Suprapubic skin (tissue), 4 donors: ENCODE data around the gene HSPG2. TPM values are rescaled to one million over a fixed set of nuclear protein-coding genes. Genes with fewer than 3 reads are reported as not detected.
A peak's percentile ranks its signal among the peaks of the same experiment; 100 is the strongest.

Experiments
- DNase-seq, 2 donors: peaks; one replicate each; pipeline ENCODE4 v3.0.0-alpha.2; 2019; ENCODE audit warnings: low spot score in 2 of 2
- H3K27ac ChIP-seq: fragments of 200-600 bp; sonication (generic); one replicate; pipeline ENCODE4 v1.5.1; 2019
- H3K27me3 ChIP-seq: fragments of 200-600 bp; sonication (generic); one replicate; pipeline ENCODE4 v1.5.1; 2019
- H3K36me3 ChIP-seq: fragments of 200-600 bp; sonication (generic); one replicate; pipeline ENCODE4 v1.5.1; 2019
- H3K4me1 ChIP-seq: fragments of 200-600 bp; sonication (generic); one replicate; pipeline ENCODE4 v1.5.1; 2019
- H3K4me3 ChIP-seq: fragments of 200-600 bp; sonication (generic); one replicate; pipeline ENCODE4 v1.5.1; 2019; ENCODE audit warnings: mild to moderate bottlenecking
- H3K9me3 ChIP-seq: fragments of 200-600 bp; sonication (generic); one replicate; pipeline ENCODE4 v1.5.1; 2019
- EP300 ChIP-seq: sonication (generic); formaldehyde crosslinking; IDR thresholded peaks from one replicate; pipeline ENCODE4 v1.6.1; 2017; ENCODE audit warnings: antibody characterized with exemption
- POLR2A ChIP-seq, 2 donors: fragments of 450-650 bp; IDR thresholded peaks; one replicate each; pipeline ENCODE4 v1.6.1; 2017; ENCODE audit warnings: antibody characterized with exemption in 2 of 2, mild to moderate bottlenecking in 2 of 2, moderate library complexity in 2 of 2
- POLR2AphosphoS5 ChIP-seq, 3 donors: sonication (generic); formaldehyde crosslinking; IDR thresholded peaks; one replicate each; pipeline ENCODE4 v1.6.1; 2017; ENCODE audit warnings: antibody characterized with exemption in 3 of 3
- WGBS: methylation state at CpG from one replicate; pipeline ENCODE4 v1.1.5; 2018; 5-methylcytosine and 5-hydroxymethylcytosine counted together
- total RNA-seq, 4 donors: library from RNA; depleted of rRNA; stranded (reverse); fragments of >200 nt; gene quantifications; one replicate each; pipeline ENCODE4 v1.1.0, GENCODE V29; 2016
- TF ChIP-seq, protein P1 (sequence below), 2 donors: fragments of 200-600 bp in 1 of 2; fragments of 450-650 bp in 1 of 2; sonication (generic) in 1 of 2; IDR thresholded peaks; one replicate each; pipeline ENCODE4 v1.5.1; 2016 to 2019; ENCODE audit warnings: antibody characterized with exemption in 2 of 2, mild to moderate bottlenecking in 1 of 2, moderate library complexity in 1 of 2

HSPG2 gene
- total RNA-seq, 4 donors from 2014 or later = 97.5 to 164 (median 131) TPM

DNA sequence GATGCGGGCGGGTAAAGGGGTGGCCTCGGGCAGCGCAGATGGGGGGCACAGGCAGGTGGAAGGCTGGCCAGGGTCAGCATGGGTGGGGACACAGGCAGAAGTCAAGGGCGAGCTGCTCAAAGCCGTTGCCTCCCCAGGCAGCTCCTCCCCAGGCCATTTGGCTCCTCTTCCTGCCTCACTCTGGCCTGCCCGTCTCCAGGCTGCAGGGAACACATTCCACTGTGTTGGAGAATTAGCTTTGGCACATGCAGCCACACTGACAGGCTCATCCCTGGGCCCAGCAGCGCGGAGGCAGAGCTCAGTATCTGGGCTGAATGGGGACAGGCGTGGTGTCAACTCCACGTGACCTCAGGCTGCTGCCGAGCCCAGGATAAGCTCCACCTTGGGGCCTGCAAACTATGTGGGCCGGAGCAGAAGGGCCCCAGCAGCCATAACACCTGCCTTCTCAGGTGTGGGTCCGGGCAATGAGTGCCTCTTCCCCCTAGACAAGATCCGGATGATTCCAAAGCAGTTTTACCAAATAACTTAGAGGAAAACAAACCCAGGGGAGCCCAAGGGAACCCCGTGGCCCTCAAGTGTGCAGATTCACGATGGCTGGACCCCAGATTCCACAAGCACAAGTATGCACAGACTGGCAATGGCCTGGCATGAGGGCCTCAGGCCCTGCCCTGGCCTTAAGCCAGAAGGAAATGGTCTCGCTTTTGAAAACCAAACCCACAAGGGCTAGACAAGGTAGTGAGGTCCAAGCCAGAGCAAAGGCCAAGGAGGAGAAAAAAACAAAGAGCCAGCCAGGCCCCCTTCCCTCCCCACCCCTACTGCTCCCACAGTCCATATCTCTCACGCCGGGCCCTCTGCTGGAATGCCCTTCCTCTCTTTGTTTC lies 40.2 kb downstream of the HSPG2 start:
- TF ChIP-seq, protein P1, sequence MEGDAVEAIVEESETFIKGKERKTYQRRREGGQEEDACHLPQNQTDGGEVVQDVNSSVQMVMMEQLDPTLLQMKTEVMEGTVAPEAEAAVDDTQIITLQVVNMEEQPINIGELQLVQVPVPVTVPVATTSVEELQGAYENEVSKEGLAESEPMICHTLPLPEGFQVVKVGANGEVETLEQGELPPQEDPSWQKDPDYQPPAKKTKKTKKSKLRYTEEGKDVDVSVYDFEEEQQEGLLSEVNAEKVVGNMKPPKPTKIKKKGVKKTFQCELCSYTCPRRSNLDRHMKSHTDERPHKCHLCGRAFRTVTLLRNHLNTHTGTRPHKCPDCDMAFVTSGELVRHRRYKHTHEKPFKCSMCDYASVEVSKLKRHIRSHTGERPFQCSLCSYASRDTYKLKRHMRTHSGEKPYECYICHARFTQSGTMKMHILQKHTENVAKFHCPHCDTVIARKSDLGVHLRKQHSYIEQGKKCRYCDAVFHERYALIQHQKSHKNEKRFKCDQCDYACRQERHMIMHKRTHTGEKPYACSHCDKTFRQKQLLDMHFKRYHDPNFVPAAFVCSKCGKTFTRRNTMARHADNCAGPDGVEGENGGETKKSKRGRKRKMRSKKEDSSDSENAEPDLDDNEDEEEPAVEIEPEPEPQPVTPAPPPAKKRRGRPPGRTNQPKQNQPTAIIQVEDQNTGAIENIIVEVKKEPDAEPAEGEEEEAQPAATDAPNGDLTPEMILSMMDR (IDR thresholded peaks at IDR 0.05) = no peak
- no peak for TF ChIP-seq EP300
- TF ChIP-seq POLR2A (IDR thresholded peaks at IDR 0.05) = no peak
- peak in 2 of 3 donors; percentile 23 to 60 for TF ChIP-seq POLR2AphosphoS5 (IDR thresholded peaks at IDR 0.05)
- H3K27ac ChIP-seq = peak overlapping the region; percentile 58
- H3K36me3 ChIP-seq = peaks cover 24% of the 10 kb centered on the region
- no peaks in the 10 kb centered on the region for H3K9me3 ChIP-seq
- no peak overlapping the region for H3K4me3 ChIP-seq
- peak; percentile 90 to 92 for DNase-seq
- 39% methylated on average over 16 of the region's 20 CpGs for WGBS
- no peaks in the 10 kb centered on the region for H3K27me3 ChIP-seq
- peaks cover 72% of the 10 kb centered on the region for H3K4me1 ChIP-seq

DNA sequence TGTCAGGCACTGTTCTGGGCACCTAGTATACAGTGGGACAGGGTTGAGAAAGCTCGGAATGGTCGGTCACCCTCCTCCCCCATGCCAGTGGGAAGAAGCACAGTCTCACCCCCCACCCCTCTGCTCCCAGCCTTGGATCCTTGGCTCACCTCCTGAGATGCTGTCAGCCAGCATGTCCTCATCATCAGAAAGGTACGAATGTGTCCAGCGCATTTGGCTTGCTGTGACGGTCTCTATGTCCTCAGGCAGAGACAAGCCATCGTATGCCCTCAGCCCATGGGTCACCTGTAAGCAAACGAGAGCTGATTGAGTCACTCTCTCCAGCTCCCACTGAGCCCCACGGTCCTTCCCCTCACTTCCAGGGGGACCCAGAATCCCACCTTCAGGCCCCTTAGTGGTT lies 41.1 kb downstream of the HSPG2 start:
- Histone ChIP-seq H3K4me1 (peaks cover 63% of the 10 kb centered on the region), H3K36me3 (peaks cover 26% of the 10 kb centered on the region)
- WGBS = 61% methylated on average over 8 of the region's 8 CpGs

DNA sequence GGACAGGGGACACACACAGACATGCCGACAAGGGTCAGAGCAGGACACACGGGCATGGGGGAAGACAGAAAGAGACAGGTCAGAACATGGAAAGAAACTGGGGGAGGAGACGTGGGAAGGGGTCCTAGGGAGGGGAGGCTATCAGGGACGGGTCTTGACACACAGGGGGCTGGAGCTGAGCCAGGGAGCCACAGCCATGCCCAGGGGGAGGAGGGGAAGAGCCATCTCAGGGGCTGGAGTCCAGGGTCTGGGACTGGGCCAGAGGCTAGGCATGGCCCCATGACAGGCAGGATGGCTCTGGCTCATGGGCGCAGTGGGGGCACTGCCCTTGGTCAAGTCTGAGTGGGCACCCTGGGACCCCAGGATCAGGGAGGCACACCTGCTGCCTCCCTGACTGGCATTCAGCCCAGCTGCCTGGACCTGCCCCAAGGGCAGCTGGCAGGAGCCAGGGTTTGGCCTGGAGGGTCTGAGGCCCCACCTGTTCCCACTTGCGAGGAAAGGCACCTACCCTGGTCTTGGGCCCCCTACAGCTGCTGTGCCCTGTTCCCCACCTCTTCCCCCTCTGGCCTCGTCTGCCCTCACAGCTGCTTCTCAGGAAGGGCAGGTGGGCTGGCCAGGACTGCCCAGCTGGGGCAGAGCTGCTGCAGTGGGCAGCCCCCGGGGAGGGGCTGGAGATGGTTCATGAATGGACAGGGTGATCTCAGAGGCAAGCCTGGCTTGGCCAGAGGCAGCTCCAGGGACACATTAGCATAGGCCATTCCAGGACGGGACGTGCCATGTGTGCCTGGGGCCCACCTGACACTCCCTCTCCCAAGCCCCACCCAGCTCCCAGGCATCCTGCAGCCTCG lies 42.9 kb downstream of the HSPG2 start:
- H3K9me3 ChIP-seq = no peaks in the 10 kb centered on the region
- TF ChIP-seq POLR2A (IDR thresholded peaks at IDR 0.05) (no peak), POLR2AphosphoS5 (IDR thresholded peaks at IDR 0.05) (no peak), EP300 (no peak)
- TF ChIP-seq, protein P1 (IDR thresholded peaks at IDR 0.05) = no peak
- no peaks in the 10 kb centered on the region for H3K27me3 ChIP-seq
- WGBS = 60% methylated on average over 6 of the region's 11 CpGs
- no peak overlapping the region for H3K4me3 ChIP-seq
- no peak overlapping the region for H3K27ac ChIP-seq
- H3K4me1 ChIP-seq = peaks cover 45% of the 10 kb centered on the region
- no peak for DNase-seq
- peaks cover 42% of the 10 kb centered on the region for H3K36me3 ChIP-seq

More for the DNA sequence above, 41.1 kb downstream of the HSPG2 start:
- peak overlapping the region; percentile 34 for H3K27ac ChIP-seq
- no peak for DNase-seq
- no peaks in the 10 kb centered on the region for H3K27me3 ChIP-seq
- H3K9me3 ChIP-seq = no peaks in the 10 kb centered on the region
- no peak overlapping the region for H3K4me3 ChIP-seq
- TF ChIP-seq, protein P1 (IDR thresholded peaks at IDR 0.05) = no peak
- peak; percentile 54 for TF ChIP-seq EP300

GRCh38 chr1:21893046-21893805 lies 43.9 kb downstream of the HSPG2 start:
- Histone ChIP-seq H3K27ac (no peak overlapping the region), H3K27me3 (no peaks in the 10 kb centered on the region), H3K4me1 (peaks cover 35% of the 10 kb centered on the region), H3K9me3 (no peaks in the 10 kb centered on the region), H3K4me3 (no peak overlapping the region), H3K36me3 (peaks cover 52% of the 10 kb centered on the region)
- 88% methylated on average over 9 of the region's 14 CpGs for WGBS
- no peak for DNase-seq
- TF ChIP-seq, protein P1 (IDR thresholded peaks at IDR 0.05) = no peak
